OCI-LY7 (cell line): ENCODE measurements around the gene TXNDC12.

Experiments
- EZH2phosphoT487 ChIP-seq: fragments of 200-600 bp; sonication (generic); IDR thresholded peaks from 2 replicates; pipeline ENCODE4 v1.6.1; 2018; ENCODE audit warnings: low read depth, borderline replicate concordance, mild to moderate bottlenecking, mixed run types, antibody characterized with exemption, low read length, moderate library complexity, mixed read lengths
- TF ChIP-seq, protein P1 (sequence below): fragments of 200-600 bp; sonication (generic); conservative IDR thresholded peaks from 2 replicates; pipeline ENCODE4 v1.5.1; 2014; ENCODE audit warnings: mild to moderate bottlenecking, antibody characterized with exemption, low read length, moderate library complexity, mixed read lengths

DNA sequence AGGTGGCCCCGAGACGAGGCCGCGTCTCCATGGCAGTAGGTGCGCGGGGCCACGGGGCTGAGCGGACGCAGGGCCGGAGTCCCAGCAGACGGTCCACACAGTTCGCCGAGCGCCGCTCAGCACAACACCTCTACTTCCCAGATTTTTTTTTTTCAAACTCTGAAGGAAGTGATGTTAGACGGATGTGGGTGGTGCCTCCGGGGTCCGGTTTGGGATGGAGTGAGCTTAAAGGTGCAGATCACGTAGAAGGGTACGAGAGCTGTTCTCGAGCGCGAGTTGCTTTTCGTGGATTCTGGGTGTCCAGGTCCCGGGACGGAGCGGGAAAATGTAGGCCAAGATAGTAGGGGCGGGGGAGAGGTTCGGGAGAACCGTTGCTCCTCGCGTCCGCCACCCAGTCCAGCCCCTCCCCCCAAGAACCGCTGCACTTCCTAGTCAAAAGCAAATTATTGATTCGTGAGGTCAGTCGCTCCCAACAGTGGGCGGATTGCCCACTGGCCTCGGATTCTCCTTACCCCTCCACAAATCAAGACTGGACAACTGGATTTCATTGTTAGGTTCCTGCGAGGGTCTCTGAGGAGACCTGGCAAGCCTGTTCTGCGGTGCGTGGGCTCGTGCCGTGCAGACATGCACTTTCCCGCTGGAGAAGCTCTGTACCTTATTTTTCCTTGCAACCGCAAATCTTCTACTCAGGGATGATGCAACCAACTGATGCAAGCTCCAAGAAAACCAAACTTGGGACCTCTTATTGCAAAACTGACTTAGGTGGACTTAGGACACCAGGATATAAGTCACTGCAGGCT, at the start of gene TXNDC12:
- TF ChIP-seq, protein P1, sequence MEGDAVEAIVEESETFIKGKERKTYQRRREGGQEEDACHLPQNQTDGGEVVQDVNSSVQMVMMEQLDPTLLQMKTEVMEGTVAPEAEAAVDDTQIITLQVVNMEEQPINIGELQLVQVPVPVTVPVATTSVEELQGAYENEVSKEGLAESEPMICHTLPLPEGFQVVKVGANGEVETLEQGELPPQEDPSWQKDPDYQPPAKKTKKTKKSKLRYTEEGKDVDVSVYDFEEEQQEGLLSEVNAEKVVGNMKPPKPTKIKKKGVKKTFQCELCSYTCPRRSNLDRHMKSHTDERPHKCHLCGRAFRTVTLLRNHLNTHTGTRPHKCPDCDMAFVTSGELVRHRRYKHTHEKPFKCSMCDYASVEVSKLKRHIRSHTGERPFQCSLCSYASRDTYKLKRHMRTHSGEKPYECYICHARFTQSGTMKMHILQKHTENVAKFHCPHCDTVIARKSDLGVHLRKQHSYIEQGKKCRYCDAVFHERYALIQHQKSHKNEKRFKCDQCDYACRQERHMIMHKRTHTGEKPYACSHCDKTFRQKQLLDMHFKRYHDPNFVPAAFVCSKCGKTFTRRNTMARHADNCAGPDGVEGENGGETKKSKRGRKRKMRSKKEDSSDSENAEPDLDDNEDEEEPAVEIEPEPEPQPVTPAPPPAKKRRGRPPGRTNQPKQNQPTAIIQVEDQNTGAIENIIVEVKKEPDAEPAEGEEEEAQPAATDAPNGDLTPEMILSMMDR: no peak
- no peak for TF ChIP-seq EZH2phosphoT487
